GM12878 (cell line): Measurements from ENCODE around the gene MEP1A. TPM values are rescaled to one million over a fixed set of nuclear protein-coding genes. Genes with fewer than 3 reads are reported as not detected.

Source experiments
- ASH2L ChIP-seq: fragments of 300-600, 200-600 bp; sonication (generic); IDR thresholded peaks from 2 replicates; pipeline ENCODE4 v1.6.1; 2017; ENCODE audit warnings: low read depth, mild to moderate bottlenecking, borderline replicate concordance
- CHD1 ChIP-seq: IDR thresholded peaks from 2 replicates; pipeline ENCODE4 v1.6.1; 2012; ENCODE audit warnings: low read depth, low read length, improper control_type of control experiment
- DPF2 ChIP-seq: fragments of 450-650 bp; IDR thresholded peaks from 2 replicates; pipeline ENCODE4 v1.6.1; 2017; ENCODE audit warnings: mild to moderate bottlenecking
- E2F8 ChIP-seq: fragments of 450-650 bp; IDR thresholded peaks from 2 replicates; pipeline ENCODE4 v1.6.1; 2018; ENCODE audit warnings: mild to moderate bottlenecking, low read depth, moderate library complexity; ENCODE audit not compliant: partially characterized antibody
- IRF3 ChIP-seq: fragments of 450-650 bp; IDR thresholded peaks from 2 replicates; pipeline ENCODE4 v1.6.1; 2014; ENCODE audit warnings: mild to moderate bottlenecking
- NKRF ChIP-seq: fragments of 450-650 bp; conservative IDR thresholded peaks from 2 replicates; pipeline ENCODE4 v1.6.1; 2017; ENCODE audit warnings: mild to moderate bottlenecking, moderate library complexity
- NRF1 ChIP-seq: conservative IDR thresholded peaks from 2 replicates; pipeline ENCODE4 v1.6.1; 2011; ENCODE audit warnings: mild to moderate bottlenecking, low read depth, low read length, improper control_type of control experiment
- PBX3 ChIP-seq: IDR thresholded peaks from 2 replicates; pipeline ENCODE4 v1.6.1; 2011; ENCODE audit warnings: mild to moderate bottlenecking, low read depth, low read length, moderate library complexity; ENCODE audit not compliant: insufficient replicate concordance
- SKIL ChIP-seq: fragments of 450-650 bp; IDR thresholded peaks from 2 replicates; pipeline ENCODE4 v1.6.1; 2017; ENCODE audit warnings: mild to moderate bottlenecking, low read depth, inconsistent platforms; ENCODE audit not compliant: poor library complexity, severe bottlenecking
- ZBTB33 ChIP-seq: fragments of 450-650 bp; IDR thresholded peaks from 2 replicates; pipeline ENCODE4 v1.6.1; 2017; ENCODE audit warnings: mild to moderate bottlenecking
- polyA plus RNA-seq, 11 experiments: library from polyadenylated mRNA; depleted of rRNA in 4 of 11; unstranded in 6 of 11; stranded (reverse) in 5 of 11; fragments of >200 nt; fragmentation: Nextera tagmentation in 4 of 11; fragmentation: Illumina TruSeq in 1 of 11; extraction: Ambion mirVana in 4 of 11; extraction: Trizol in 1 of 11; gene quantifications; 1 replicate in 1 of 11; 2 replicates in 10 of 11; pipeline versions ENCODE4 v1.2.1 to v1.2.3, GENCODE V29; 2011 to 2016; ENCODE audit warnings: inconsistent platforms in 2 of 11, missing spikeins in 2 of 11, low read depth in 1 of 11
- total RNA-seq, 4 experiments: library from RNA; depleted of rRNA in 3 of 4; stranded (reverse); fragments of >200 nt in 3 of 4; fragmentation: Illumina TruSeq in 1 of 4; extraction: Trizol in 1 of 4; gene quantifications; 2 replicates each; pipeline versions ENCODE4 v1.2.1 to v1.2.3, GENCODE V29; 2013 to 2021

MEP1A gene
- total and polyA plus RNA-seq, 10 of the 15 experiments (the other 5 are each of a cell fraction or from before 2014, with no cell fraction given) = not detected

GRCh38 chr6:46758960-46759753 lies 34.0 kb upstream of the MEP1A start (continued):
- no peak for TF ChIP-seq E2F8
- no peak for TF ChIP-seq DPF2
- no peak for TF ChIP-seq ZBTB33
- TF ChIP-seq PBX3 = no peak
- no peak for TF ChIP-seq SKIL
- no peak for TF ChIP-seq NKRF
- TF ChIP-seq CHD1 = no peak
- no peak for TF ChIP-seq NRF1
- no peak for TF ChIP-seq ASH2L
- TF ChIP-seq IRF3 = no peak
